Mucosa of rectum (tissue), 2 donors: Measurements from ENCODE around the gene GRB10.

Experiments
- H3K27ac ChIP-seq, 2 donors: one replicate each; pipeline ENCODE4 v1.7.0; 2013; ENCODE audit warnings: inconsistent platforms in 2 of 2, low read depth in 2 of 2, low read length in 2 of 2
- H3K27me3 ChIP-seq, 2 donors: one replicate each; pipeline ENCODE4 v1.7.0; 2013; ENCODE audit warnings: low read length in 2 of 2; ENCODE audit not compliant: control insufficient read depth in 2 of 2, insufficient read depth in 2 of 2
- H3K36me3 ChIP-seq, 2 donors: one replicate each; pipeline ENCODE4 v1.7.0; 2013; ENCODE audit warnings: low read length in 2 of 2; ENCODE audit not compliant: control insufficient read depth in 2 of 2, insufficient read depth in 2 of 2
- H3K4me1 ChIP-seq, 2 donors: one replicate each; pipeline ENCODE4 v1.7.0; 2013; ENCODE audit warnings: low read length in 2 of 2, mild to moderate bottlenecking in 1 of 2; ENCODE audit not compliant: control insufficient read depth in 2 of 2, insufficient read depth in 2 of 2
- H3K4me3 ChIP-seq, 2 donors: one replicate each; pipeline ENCODE4 v1.7.0; 2013; ENCODE audit warnings: low read length in 2 of 2
- H3K9ac ChIP-seq, 2 donors: one replicate each; pipeline ENCODE4 v1.7.0; 2013; ENCODE audit warnings: low read length in 2 of 2, low read depth in 1 of 2, mild to moderate bottlenecking in 1 of 2
- H3K9me3 ChIP-seq, 2 donors: one replicate each; pipeline ENCODE4 v1.7.0; 2013; ENCODE audit warnings: low read length in 2 of 2; ENCODE audit not compliant: control insufficient read depth in 2 of 2
- donor health status: healthy.
- donor health status: Normal muscosa, but diverticular disease.

Gene GRB10

GRCh38 chr7:50653126-50653864, 129.4 kb downstream of the GRB10 start:
- Histone ChIP-seq H3K4me1 (peaks cover 4 to 12% of the 10 kb centered on the region in 2 donors), H3K9ac (peak overlapping the region; percentile 45 to 47), H3K9me3 (no peaks in the 10 kb centered on the region), H3K27me3 (no peaks in the 10 kb centered on the region), H3K27ac (peak overlapping the region; percentile 74 to 78), H3K36me3 (no peaks in the 10 kb centered on the region), H3K4me3 (no peak overlapping the region)

GRCh38 chr7:50652400-50653125, 130.1 kb downstream of the GRB10 start:
- H3K4me3 ChIP-seq, result no peak overlapping the region
- H3K4me1 ChIP-seq, result peaks cover 4 to 8% of the 10 kb centered on the region in 2 donors
- no peaks in the 10 kb centered on the region for H3K27me3 ChIP-seq
- H3K27ac ChIP-seq, result peak overlapping the region; percentile 74 to 78
- H3K9ac ChIP-seq, result no peak overlapping the region
- H3K9me3 ChIP-seq, result no peaks in the 10 kb centered on the region
- no peaks in the 10 kb centered on the region for H3K36me3 ChIP-seq

GRCh38 chr7:50651271-50651989, 131.3 kb downstream of the GRB10 start:
- H3K9me3 ChIP-seq, result no peaks in the 10 kb centered on the region
- H3K36me3 ChIP-seq, result no peaks in the 10 kb centered on the region
- H3K4me3 ChIP-seq, result no peak overlapping the region
- H3K4me1 ChIP-seq, result peaks cover 0 to 8% of the 10 kb centered on the region in 2 donors
- H3K27ac ChIP-seq, result no peak overlapping the region
- no peaks in the 10 kb centered on the region for H3K27me3 ChIP-seq
- H3K9ac ChIP-seq, result no peak overlapping the region

GRCh38 chr7:50650057-50650664, 132.5 kb downstream of the GRB10 start:
- Histone ChIP-seq H3K4me1 (peaks cover 0 to 6% of the 10 kb centered on the region in 2 donors), H3K4me3 (no peak overlapping the region), H3K27me3 (no peaks in the 10 kb centered on the region), H3K27ac (no peak overlapping the region), H3K9me3 (no peaks in the 10 kb centered on the region), H3K36me3 (no peaks in the 10 kb centered on the region), H3K9ac (no peak overlapping the region)

- Histone ChIP-seq H3K4me1 (peaks cover 0 to 6% of the 10 kb centered on the region in 2 donors), H3K27me3 (no peaks in the 10 kb centered on the region), H3K36me3 (no peaks in the 10 kb centered on the region), H3K27ac (no peak overlapping the region), H3K9ac (no peak overlapping the region), H3K4me3 (no peak overlapping the region), H3K9me3 (no peaks in the 10 kb centered on the region)
These were observed 133.3 kb downstream of the GRB10 start for GRCh38 chr7:50649259-50649885.

- H3K27ac ChIP-seq, result no peak overlapping the region
- no peaks in the 10 kb centered on the region for H3K27me3 ChIP-seq
- no peaks in the 10 kb centered on the region for H3K36me3 ChIP-seq
- peaks cover 0 to 6% of the 10 kb centered on the region in 2 donors for H3K4me1 ChIP-seq
- no peaks in the 10 kb centered on the region for H3K9me3 ChIP-seq
- H3K4me3 ChIP-seq, result no peak overlapping the region
- no peak overlapping the region for H3K9ac ChIP-seq
These were observed 134.0 kb downstream of the GRB10 start for GRCh38 chr7:50648570-50649169.

- Histone ChIP-seq H3K27ac (no peak overlapping the region), H3K9ac (no peak overlapping the region), H3K4me1 (peaks cover 0 to 5% of the 10 kb centered on the region in 2 donors), H3K9me3 (no peaks in the 10 kb centered on the region), H3K27me3 (no peaks in the 10 kb centered on the region), H3K4me3 (no peak overlapping the region), H3K36me3 (no peaks in the 10 kb centered on the region)
These were observed 134.6 kb downstream of the GRB10 start for GRCh38 chr7:50648076-50648475.

- H3K4me1 ChIP-seq, result no peaks in the 10 kb centered on the region
- no peaks in the 10 kb centered on the region for H3K36me3 ChIP-seq
- no peaks in the 10 kb centered on the region for H3K9me3 ChIP-seq
- H3K4me3 ChIP-seq, result no peak overlapping the region
- H3K27me3 ChIP-seq, result no peaks in the 10 kb centered on the region
- H3K27ac ChIP-seq, result no peak overlapping the region
- H3K9ac ChIP-seq, result no peak overlapping the region
These were observed 135.3 kb downstream of the GRB10 start for GRCh38 chr7:50647286-50647980.

- H3K36me3 ChIP-seq, result no peaks in the 10 kb centered on the region
- H3K4me3 ChIP-seq, result no peak overlapping the region
- no peaks in the 10 kb centered on the region for H3K4me1 ChIP-seq
- H3K9ac ChIP-seq, result no peak overlapping the region
- no peaks in the 10 kb centered on the region for H3K27me3 ChIP-seq
- no peaks in the 10 kb centered on the region for H3K9me3 ChIP-seq
- H3K27ac ChIP-seq, result no peak overlapping the region
These were observed 136.6 kb downstream of the GRB10 start for GRCh38 chr7:50646069-50646468.
